Measurements from ENCODE around the gene GPX2.
A peak's percentile ranks its signal among the peaks of the same experiment; 100 is the strongest.
"Not testable (repeated sequence)": the region's sequence is repeated elsewhere in the genome, so short reads cannot be mapped to it uniquely, and the experiment has no call there.

The GPX2 gene

GRCh38 chr14:64913477-64913876 lies 29.1 kb downstream of the GPX2 start:
- DNase-seq (ENCODE audit: low spot score): not testable (repeated sequence)

GRCh38 chr14:64912261-64912660 lies 30.3 kb downstream of the GPX2 start:
- no peak for DNase-seq (ENCODE audit: low spot score)

- DNase-seq (ENCODE audit: low spot score): peak; percentile 14
These were observed 31.6 kb downstream of the GPX2 start for GRCh38 chr14:64910847-64911495.

- no peak for DNase-seq (ENCODE audit: low spot score)
These were observed 36.5 kb downstream of the GPX2 start for GRCh38 chr14:64906022-64906421.

- DNase-seq (ENCODE audit: low spot score): no peak
These were observed 42.6 kb downstream of the GPX2 start for GRCh38 chr14:64899958-64900357.

- peak; percentile 87 for DNase-seq (ENCODE audit: low spot score)
These were observed 50.6 kb downstream of the GPX2 start for GRCh38 chr14:64891839-64892375.

- DNase-seq (ENCODE audit: low spot score): no peak
These were observed 51.2 kb downstream of the GPX2 start for GRCh38 chr14:64891173-64891838.

- no peak for DNase-seq (ENCODE audit: low spot score)
These were observed 53.2 kb downstream of the GPX2 start for GRCh38 chr14:64889352-64889751.

All from Ammon's horn (tissue), 1 donor.